Ectodermal cell (in vitro differentiated cells): ENCODE measurements around the gene ERC1.
"Not testable (repeated sequence)": the region's sequence is repeated elsewhere in the genome, so short reads cannot be mapped to it uniquely, and the experiment has no call there.

Experiments used
- H3K27ac ChIP-seq: 2 replicates; pipeline ENCODE4 v1.7.0; 2013; ENCODE audit warnings: mild to moderate bottlenecking, low read depth, low read length; ENCODE audit not compliant: insufficient read depth, poor library complexity, severe bottlenecking
- H3K27me3 ChIP-seq: 2 replicates; pipeline ENCODE4 v1.7.0; 2013; ENCODE audit warnings: mild to moderate bottlenecking, low read length; ENCODE audit not compliant: insufficient read depth, control insufficient read depth, poor library complexity, severe bottlenecking
- H3K36me3 ChIP-seq: one replicate; pipeline ENCODE4 v1.7.0; 2013; ENCODE audit warnings: low read length; ENCODE audit not compliant: control insufficient read depth, insufficient read depth
- H3K4me1 ChIP-seq: one replicate; pipeline ENCODE4 v1.7.0; 2013; ENCODE audit warnings: low read length; ENCODE audit not compliant: control insufficient read depth, insufficient read depth
- H3K4me3 ChIP-seq: 2 replicates; pipeline ENCODE4 v1.7.0; 2013; ENCODE audit warnings: low read depth, low read length, control low read depth; ENCODE audit not compliant: insufficient read depth
- H3K9me3 ChIP-seq: 2 replicates; pipeline ENCODE4 v1.7.0; 2013; ENCODE audit warnings: mild to moderate bottlenecking, low read length, moderate library complexity; ENCODE audit not compliant: control insufficient read depth
- WGBS, 2 experiments: methylation state at CpG; one replicate each; pipeline ENCODE4 v1.1.7; 2013; ENCODE audit warnings: missing lambda C conversion rate in 2 of 2; 5-methylcytosine and 5-hydroxymethylcytosine counted together

The ERC1 gene

DNA sequence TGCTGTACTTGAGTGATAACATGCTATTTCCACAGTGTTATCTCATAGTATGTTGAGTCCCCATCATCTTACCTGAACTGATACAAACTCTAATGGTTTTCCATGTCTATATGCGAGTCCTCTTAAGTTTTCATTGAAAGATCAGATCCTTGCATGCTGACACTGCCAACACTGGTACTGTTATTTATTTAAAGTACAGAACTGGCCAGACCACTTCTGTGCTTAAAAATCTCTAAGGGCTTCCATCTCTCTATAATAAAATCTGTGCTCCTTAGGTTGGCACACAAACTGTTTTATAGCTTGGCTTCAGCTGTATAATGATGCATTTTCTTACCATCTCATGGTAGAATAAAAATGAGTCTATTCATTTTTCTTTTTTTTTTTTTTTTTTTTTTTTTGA is 188.1 kb downstream of the ERC1 start:
- no peaks in the 10 kb centered on the region for H3K4me1 ChIP-seq
- H3K27ac ChIP-seq: no peak overlapping the region
- no peaks in the 10 kb centered on the region for H3K36me3 ChIP-seq
- 83 to 94% methylated on average over 1 of the region's 1 CpG for WGBS, 2 experiments
- H3K9me3 ChIP-seq: no peaks in the 10 kb centered on the region
- H3K27me3 ChIP-seq: no peaks in the 10 kb centered on the region
- H3K4me3 ChIP-seq: no peak overlapping the region

GRCh38 chr12:1182069-1182468 is 191.0 kb downstream of the ERC1 start:
- Histone ChIP-seq H3K27ac (no peak overlapping the region), H3K4me1 (no peaks in the 10 kb centered on the region), H3K4me3 (no peak overlapping the region), H3K36me3 (no peaks in the 10 kb centered on the region), H3K27me3 (no peaks in the 10 kb centered on the region), H3K9me3 (no peaks in the 10 kb centered on the region)
- WGBS, 2 experiments: 79% methylated on average over 2 of the region's 2 CpGs; no CpG with 5 or more reads in 1 of the 2 experiments

- H3K4me3 ChIP-seq: no peak overlapping the region
- no peaks in the 10 kb centered on the region for H3K9me3 ChIP-seq
- 96 to 100% methylated on average over 1 of the region's 2 CpGs for WGBS, 2 experiments
- no peaks in the 10 kb centered on the region for H3K36me3 ChIP-seq
- H3K27ac ChIP-seq: no peak overlapping the region
- no peaks in the 10 kb centered on the region for H3K27me3 ChIP-seq
- H3K4me1 ChIP-seq: no peaks in the 10 kb centered on the region
These were observed 193.4 kb downstream of the ERC1 start for GRCh38 chr12:1184402-1184801.

DNA sequence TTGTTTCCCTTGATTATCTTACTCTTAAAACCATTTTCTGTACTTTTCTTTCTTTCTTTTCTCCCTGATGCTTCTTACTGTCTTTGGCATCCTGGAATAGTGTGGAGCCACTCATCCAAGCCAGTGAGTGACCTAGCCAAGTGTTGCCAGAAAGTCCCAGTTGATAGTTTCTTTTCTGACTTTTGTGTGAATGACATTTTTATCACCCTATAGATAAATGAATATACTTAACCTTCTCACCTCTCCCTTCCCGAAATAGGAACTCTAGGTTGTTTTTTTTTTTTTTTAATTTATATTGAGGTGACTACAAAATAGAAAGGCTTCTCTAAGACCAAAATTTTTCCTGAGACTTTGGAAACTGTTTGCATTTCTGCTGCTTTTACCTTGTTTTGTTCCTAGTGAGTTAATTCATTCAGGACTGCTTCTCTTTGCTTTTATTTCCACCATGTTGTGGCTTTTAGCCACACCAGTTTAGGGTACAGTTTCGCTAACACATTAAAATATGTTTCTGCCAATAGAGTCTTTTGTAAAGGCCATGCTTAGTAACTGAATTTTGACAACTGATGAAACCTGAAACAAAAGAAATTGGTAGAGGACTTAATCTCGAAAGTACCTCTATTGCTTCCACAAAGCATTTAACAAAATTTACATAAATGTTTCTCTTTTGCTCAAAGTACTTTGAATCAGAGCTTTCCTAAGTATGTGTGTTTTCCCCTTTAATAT is 194.6 kb downstream of the ERC1 start:
- Histone ChIP-seq H3K9me3 (no peaks in the 10 kb centered on the region), H3K4me3 (no peak overlapping the region), H3K4me1 (no peaks in the 10 kb centered on the region), H3K27ac (no peak overlapping the region), H3K27me3 (no peaks in the 10 kb centered on the region), H3K36me3 (no peaks in the 10 kb centered on the region)
- 92% methylated on average over 2 of the region's 3 CpGs for WGBS, 2 experiments

DNA sequence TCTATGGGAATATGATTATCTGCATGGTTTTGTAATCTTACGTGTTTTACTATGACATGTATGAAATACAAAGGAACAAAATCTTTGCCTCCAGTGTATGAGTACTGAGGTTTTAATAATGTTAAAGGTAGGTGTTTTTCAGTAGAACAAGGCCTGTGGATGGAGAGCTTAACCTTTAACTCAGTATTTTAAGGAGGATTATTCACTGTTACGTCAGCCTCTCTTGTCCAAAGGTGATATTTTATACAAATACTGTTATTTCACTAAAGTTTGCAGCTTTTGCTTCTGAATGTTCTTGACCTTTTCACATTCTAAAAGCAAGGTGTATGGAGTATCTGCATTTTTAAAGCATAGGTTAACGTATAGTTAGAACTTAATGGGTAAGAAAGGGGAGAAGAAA is 195.3 kb downstream of the ERC1 start:
- Histone ChIP-seq H3K9me3 (no peaks in the 10 kb centered on the region), H3K4me1 (no peaks in the 10 kb centered on the region), H3K27ac (no peak overlapping the region), H3K36me3 (no peaks in the 10 kb centered on the region), H3K27me3 (no peaks in the 10 kb centered on the region), H3K4me3 (no peak overlapping the region)
- 97 to 98% methylated on average over 2 of the region's 3 CpGs for WGBS, 2 experiments

DNA sequence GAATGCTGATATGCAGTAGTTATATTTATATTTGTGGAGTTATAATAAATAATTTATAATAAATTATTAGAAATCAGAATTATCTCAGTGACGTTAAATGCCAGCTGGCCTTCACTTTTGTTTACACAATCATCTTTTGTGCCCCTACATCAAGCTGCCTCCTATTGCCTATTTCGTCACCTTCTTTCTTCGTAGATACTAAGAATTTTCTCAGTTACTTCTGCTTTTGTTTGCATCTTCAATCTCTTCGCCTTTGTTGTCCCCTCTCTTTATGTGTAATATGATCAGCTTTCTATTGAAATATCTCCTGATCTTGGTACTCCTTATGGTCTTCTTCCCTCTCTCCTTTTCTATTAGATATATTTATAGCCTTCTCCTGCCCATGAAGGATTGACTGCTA is 197.0 kb downstream of the ERC1 start:
- Histone ChIP-seq H3K36me3 (no peaks in the 10 kb centered on the region), H3K4me1 (no peaks in the 10 kb centered on the region), H3K9me3 (no peaks in the 10 kb centered on the region), H3K27ac (no peak overlapping the region), H3K27me3 (no peaks in the 10 kb centered on the region), H3K4me3 (no peak overlapping the region)
- 96 to 100% methylated on average over 3 to 4 of the region's 4 CpGs for WGBS, 2 experiments

DNA sequence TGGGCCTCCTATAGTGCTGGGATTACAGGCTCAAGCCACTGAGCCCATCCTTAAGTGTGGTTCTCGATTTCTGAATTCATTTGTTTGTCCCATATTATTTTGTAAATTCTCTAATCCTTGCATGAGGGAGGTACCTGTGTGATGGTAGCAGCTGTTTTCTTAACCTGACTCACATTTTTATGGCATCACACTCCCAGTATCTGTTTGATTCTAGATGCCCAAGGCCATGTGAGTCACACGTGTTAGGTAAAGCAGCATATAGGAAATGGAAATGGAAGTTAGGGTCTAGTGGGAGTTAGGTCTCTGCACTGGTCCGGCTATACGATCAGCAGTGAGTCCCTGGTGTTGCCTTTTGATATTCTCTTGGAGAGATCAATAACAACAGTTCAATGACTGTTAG is 198.1 kb downstream of the ERC1 start:
- no peak overlapping the region for H3K27ac ChIP-seq
- H3K9me3 ChIP-seq: no peaks in the 10 kb centered on the region
- no peaks in the 10 kb centered on the region for H3K4me1 ChIP-seq
- no peaks in the 10 kb centered on the region for H3K36me3 ChIP-seq
- H3K27me3 ChIP-seq: no peaks in the 10 kb centered on the region
- H3K4me3 ChIP-seq: no peak overlapping the region
- 93 to 96% methylated on average over 4 of the region's 4 CpGs for WGBS, 2 experiments

GRCh38 chr12:1195513-1195912 is 204.5 kb downstream of the ERC1 start:
- H3K27me3 ChIP-seq: no peaks in the 10 kb centered on the region
- H3K27ac ChIP-seq: no peak overlapping the region
- no peak overlapping the region for H3K4me3 ChIP-seq
- no peaks in the 10 kb centered on the region for H3K36me3 ChIP-seq
- H3K9me3 ChIP-seq: no peaks in the 10 kb centered on the region
- no peaks in the 10 kb centered on the region for H3K4me1 ChIP-seq
- 93% methylated on average over 2 to 4 of the region's 4 CpGs for WGBS, 2 experiments

DNA sequence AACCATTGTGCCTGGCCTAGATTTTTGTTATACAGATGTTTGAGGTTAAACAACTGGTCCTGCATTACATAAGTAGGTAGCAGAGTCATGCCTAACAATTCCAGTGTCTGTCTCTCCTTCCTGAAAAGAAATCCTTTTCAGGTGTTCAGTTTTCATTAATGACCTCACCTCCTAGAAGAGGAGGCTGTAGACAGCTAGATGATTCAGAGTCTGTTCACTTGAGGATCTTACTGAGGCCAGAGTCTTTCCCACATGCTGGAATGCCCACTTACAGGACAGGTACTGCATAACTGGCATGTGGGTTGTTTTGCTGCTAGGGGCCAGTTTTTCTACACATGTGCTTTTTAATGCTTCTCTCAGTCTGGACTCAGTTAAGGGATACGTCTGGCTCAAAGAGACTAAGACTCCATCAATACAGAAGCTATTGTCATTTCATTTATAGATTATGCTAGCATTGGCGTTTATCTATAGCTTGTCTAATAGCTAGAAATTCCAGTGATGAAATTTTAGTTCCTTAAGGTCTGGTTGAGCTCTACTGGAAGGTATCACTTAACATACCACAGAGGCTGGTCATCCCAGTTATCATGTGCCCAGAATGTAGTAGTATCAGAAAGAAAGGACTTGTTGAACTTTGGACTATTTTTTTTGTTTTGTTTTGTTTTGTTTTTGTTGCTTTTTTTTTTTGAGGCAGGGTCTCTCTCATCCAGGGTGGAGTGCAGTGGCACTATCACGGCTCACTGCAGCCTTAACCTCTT is 206.4 kb downstream of the ERC1 start:
- Histone ChIP-seq H3K27ac (no peak overlapping the region), H3K27me3 (no peaks in the 10 kb centered on the region), H3K9me3 (no peaks in the 10 kb centered on the region), H3K4me1 (no peaks in the 10 kb centered on the region), H3K4me3 (no peak overlapping the region), H3K36me3 (no peaks in the 10 kb centered on the region)
- 89 to 99% methylated on average over 3 of the region's 3 CpGs for WGBS, 2 experiments

GRCh38 chr12:1198854-1199253 is 207.8 kb downstream of the ERC1 start:
- not testable (repeated sequence) for H3K36me3 ChIP-seq, H3K9me3 ChIP-seq, H3K27ac ChIP-seq, H3K4me3 ChIP-seq, H3K4me1 ChIP-seq, H3K27me3 ChIP-seq
- 92 to 95% methylated on average over 5 of the region's 5 CpGs for WGBS, 2 experiments
